ENCODE measurements around the gene EXT2. TPM values are rescaled to one million over a fixed set of nuclear protein-coding genes. Genes with fewer than 3 reads are reported as not detected.

The EXT2 gene
- total RNA-seq, 4 donors from 2014 or later, result 56.9 to 152 (median 128) TPM

- no peaks in the 10 kb centered on the region for H3K27me3 ChIP-seq
- no peak overlapping the region for H3K4me3 ChIP-seq
- TF ChIP-seq, protein P1, sequence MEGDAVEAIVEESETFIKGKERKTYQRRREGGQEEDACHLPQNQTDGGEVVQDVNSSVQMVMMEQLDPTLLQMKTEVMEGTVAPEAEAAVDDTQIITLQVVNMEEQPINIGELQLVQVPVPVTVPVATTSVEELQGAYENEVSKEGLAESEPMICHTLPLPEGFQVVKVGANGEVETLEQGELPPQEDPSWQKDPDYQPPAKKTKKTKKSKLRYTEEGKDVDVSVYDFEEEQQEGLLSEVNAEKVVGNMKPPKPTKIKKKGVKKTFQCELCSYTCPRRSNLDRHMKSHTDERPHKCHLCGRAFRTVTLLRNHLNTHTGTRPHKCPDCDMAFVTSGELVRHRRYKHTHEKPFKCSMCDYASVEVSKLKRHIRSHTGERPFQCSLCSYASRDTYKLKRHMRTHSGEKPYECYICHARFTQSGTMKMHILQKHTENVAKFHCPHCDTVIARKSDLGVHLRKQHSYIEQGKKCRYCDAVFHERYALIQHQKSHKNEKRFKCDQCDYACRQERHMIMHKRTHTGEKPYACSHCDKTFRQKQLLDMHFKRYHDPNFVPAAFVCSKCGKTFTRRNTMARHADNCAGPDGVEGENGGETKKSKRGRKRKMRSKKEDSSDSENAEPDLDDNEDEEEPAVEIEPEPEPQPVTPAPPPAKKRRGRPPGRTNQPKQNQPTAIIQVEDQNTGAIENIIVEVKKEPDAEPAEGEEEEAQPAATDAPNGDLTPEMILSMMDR (IDR thresholded peaks at IDR 0.05), result no peak
- TF ChIP-seq POLR2A (IDR thresholded peaks at IDR 0.05), result no peak
- DNase-seq, result no peak
- H3K27ac ChIP-seq, result no peak overlapping the region
- peaks cover 0 to 12% (median 4%) of the 10 kb centered on the region in 4 donors for H3K9me3 ChIP-seq
- no peaks in the 10 kb centered on the region for H3K4me1 ChIP-seq
- H3K36me3 ChIP-seq, result peaks cover 0 to 30% (median 0%) of the 10 kb centered on the region in 3 donors
Measured at GRCh38 chr11:44192017-44192385, 96.5 kb downstream of the EXT2 start.

DNA sequence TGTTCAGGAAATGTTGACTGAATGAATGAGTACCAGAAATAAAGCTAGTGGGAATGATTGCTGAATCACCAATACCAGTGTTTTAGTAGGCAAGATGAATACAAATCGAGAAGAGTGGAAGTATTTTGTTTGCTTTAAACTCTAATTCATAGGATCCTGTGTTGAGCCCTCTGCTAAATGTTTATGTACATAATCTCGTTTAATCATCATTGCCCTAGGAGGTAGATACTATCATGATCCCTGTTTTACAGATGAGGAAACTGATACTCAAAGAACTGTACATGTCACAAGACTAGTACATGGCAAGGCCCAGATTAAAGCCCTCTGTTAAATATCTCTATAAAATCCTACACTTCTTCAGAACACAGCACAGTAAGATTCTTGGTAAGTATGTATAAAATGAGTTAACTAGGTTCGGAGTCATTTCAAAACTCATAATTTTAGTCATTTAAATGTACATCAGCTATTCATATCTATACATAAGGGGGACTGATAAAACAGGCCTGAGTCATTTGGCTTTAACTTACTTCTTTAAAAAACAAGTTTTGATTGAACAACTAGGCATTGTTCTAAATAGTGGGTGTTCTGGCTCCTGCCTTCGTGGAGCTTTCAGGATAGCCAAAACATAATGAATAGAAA, 97.1 kb downstream of the EXT2 start:
- H3K27ac ChIP-seq, result no peak overlapping the region
- no peak overlapping the region for H3K4me3 ChIP-seq
- no peaks in the 10 kb centered on the region for H3K27me3 ChIP-seq
- no peak for DNase-seq
- peaks cover 0 to 34% (median 0%) of the 10 kb centered on the region in 3 donors for H3K36me3 ChIP-seq
- TF ChIP-seq, protein P1 (IDR thresholded peaks at IDR 0.05), result no peak
- no peak for TF ChIP-seq POLR2A (IDR thresholded peaks at IDR 0.05)
- H3K4me1 ChIP-seq, result no peaks in the 10 kb centered on the region
- H3K9me3 ChIP-seq, result peaks cover 0 to 12% (median 4%) of the 10 kb centered on the region in 4 donors

DNA sequence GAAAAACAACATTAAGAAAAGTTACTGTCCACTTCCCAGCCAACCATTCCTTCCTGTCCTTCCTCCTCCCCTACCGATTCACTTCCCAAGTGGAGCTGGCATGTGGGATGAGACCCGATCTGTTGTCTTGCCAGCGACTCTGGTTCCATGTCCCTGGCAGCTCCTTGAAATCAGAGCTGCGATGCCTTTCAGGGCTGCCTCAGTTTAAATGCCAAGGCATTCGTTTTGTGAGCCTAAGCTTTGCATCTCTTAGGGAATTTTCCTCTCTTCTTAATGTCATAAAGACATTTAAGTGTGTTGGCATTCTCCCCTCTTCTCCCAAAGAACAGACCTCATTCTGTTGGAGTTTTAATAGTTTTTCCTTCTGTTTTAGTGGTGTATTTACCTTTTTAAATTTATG, 98.4 kb downstream of the EXT2 start:
- no peak for TF ChIP-seq POLR2A (IDR thresholded peaks at IDR 0.05)
- TF ChIP-seq, protein P1 (IDR thresholded peaks at IDR 0.05), result no peak
- H3K4me1 ChIP-seq, result no peaks in the 10 kb centered on the region
- H3K27me3 ChIP-seq, result no peaks in the 10 kb centered on the region

GRCh38 chr11:44198146-44198724, 102.8 kb downstream of the EXT2 start:
- H3K36me3 ChIP-seq, result peaks cover 0 to 25% (median 0%) of the 10 kb centered on the region in 3 donors
- no peaks in the 10 kb centered on the region for H3K27me3 ChIP-seq
- H3K27ac ChIP-seq, result no peak overlapping the region
- H3K9me3 ChIP-seq, result no peaks in the 10 kb centered on the region
- no peak for TF ChIP-seq POLR2A (IDR thresholded peaks at IDR 0.05)
- TF ChIP-seq, protein P1 (IDR thresholded peaks at IDR 0.05), result peak in 1 of 6 experiments; percentile 26
- H3K4me1 ChIP-seq, result no peaks in the 10 kb centered on the region
- no peak overlapping the region for H3K4me3 ChIP-seq
- no peak for DNase-seq

More for the DNA sequence above, 98.4 kb downstream of the EXT2 start:
- no peak for DNase-seq
- H3K27ac ChIP-seq, result no peak overlapping the region
- no peak overlapping the region for H3K4me3 ChIP-seq
- peaks cover 0 to 1% (median 0%) of the 10 kb centered on the region in 4 donors for H3K9me3 ChIP-seq
- H3K36me3 ChIP-seq, result peaks cover 0 to 34% (median 0%) of the 10 kb centered on the region in 3 donors

- H3K27ac ChIP-seq, result no peak overlapping the region
- no peaks in the 10 kb centered on the region for H3K9me3 ChIP-seq
- H3K4me1 ChIP-seq, result no peaks in the 10 kb centered on the region
- H3K36me3 ChIP-seq, result peaks cover 0 to 23% (median 0%) of the 10 kb centered on the region in 3 donors
- DNase-seq, result no peak
- H3K27me3 ChIP-seq, result no peaks in the 10 kb centered on the region
- no peak overlapping the region for H3K4me3 ChIP-seq
- TF ChIP-seq POLR2A (IDR thresholded peaks at IDR 0.05), result no peak
- TF ChIP-seq, protein P1 (IDR thresholded peaks at IDR 0.05), result no peak
Measured at GRCh38 chr11:44199298-44199697, 103.8 kb downstream of the EXT2 start.
